Activated naive CD4-positive, alpha-beta T cell treated with anti-CD3 and anti-CD28 coated beads, Interleukin-2, amount 10 ng/mL, durations not matched to agents 7 days and 5 days (primary cell): ENCODE data around the gene GJD4.
A peak's percentile ranks its signal among the peaks of the same experiment; 100 is the strongest.

Source experiments
- CTCF ChIA-PET: fragments of 350-600 bp; sonication (Branson Sonifier 250); formaldehyde crosslinking; loops from one replicate; lab custom pipeline; 2021; ENCODE audit warnings: antibody characterized with exemption; lab: Charles Lee
- DNase-seq: peaks from one replicate; pipeline ENCODE4 v3.0.0-alpha.2; 2020
- H3K27ac Mint-ChIP-seq: one replicate; pipeline ENCODE4 v1.8.0; 2021; ENCODE audit warnings: mild to moderate bottlenecking, moderate library complexity, mixed read lengths
- H3K27me3 Mint-ChIP-seq: one replicate; pipeline ENCODE4 v1.8.0; 2021; ENCODE audit warnings: mild to moderate bottlenecking, mixed read lengths
- H3K36me3 Mint-ChIP-seq: one replicate; pipeline ENCODE4 v1.8.0; 2021; ENCODE audit warnings: mixed read lengths
- H3K4me1 Mint-ChIP-seq: one replicate; pipeline ENCODE4 v1.8.0; 2021; ENCODE audit warnings: mixed read lengths
- H3K4me3 Mint-ChIP-seq: one replicate; pipeline ENCODE4 v1.8.0; 2021; ENCODE audit warnings: mild to moderate bottlenecking, moderate library complexity, mixed read lengths
- H3K9me3 Mint-ChIP-seq: one replicate; pipeline ENCODE4 v1.8.0; 2021; ENCODE audit warnings: mixed read lengths

Gene GJD4

DNA sequence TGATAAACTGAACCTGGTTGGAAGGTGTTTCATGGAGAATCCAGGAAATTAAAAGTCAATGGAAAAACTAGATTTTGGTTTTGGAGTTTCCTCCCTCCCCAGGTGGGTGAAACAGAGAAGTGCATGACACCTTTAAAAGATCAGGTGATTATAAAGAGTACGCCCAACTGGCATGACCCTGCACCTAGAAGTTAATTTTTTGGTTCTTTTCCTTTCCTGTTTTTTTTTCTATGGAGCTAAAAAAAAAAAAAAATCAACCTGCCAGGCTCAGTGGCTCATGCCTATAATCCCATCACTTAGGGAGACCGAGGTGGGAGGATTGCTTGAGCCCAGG, 7.9 kb downstream of the GJD4 start:
- H3K4me3 Mint-ChIP-seq = no peak overlapping the region
- H3K36me3 Mint-ChIP-seq = no peaks in the 10 kb centered on the region
- no peaks in the 10 kb centered on the region for H3K4me1 Mint-ChIP-seq
- DNase-seq = no peak
- H3K27me3 Mint-ChIP-seq = peaks cover 38% of the 10 kb centered on the region
- H3K27ac Mint-ChIP-seq = no peak overlapping the region
- no peaks in the 10 kb centered on the region for H3K9me3 Mint-ChIP-seq
- CTCF ChIA-PET = no interaction called here

DNA sequence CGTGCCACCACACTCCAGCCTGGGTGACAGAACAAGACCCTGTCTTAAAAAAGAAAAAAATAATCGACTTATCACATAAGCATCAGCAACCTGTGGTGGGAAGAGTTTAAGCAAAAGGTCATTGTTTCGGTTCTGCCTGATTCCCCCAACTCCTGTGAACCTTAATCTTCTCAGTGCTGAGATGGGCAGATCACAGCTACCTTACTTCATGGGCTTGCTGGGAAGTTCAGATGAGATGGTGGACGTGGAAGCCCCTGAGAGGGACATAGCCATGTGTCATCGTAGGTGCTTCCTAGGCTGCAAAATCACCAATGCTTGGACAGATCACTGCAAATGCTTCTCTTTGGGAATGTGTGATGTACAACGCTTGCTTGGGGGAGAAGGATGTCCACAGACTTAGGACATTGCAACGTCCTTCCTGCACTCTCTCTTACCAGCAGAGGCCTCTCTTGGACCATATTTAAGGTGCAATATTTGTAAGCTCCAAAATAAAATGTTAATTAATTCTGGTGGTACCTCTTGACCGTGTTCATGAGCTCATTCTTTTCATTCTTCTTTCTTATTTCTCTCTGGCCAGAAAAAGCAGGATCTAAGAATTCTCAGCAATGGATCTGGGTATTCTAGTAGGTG, 8.6 kb downstream of the GJD4 start:
- Mint-ChIP-seq H3K9me3 (no peaks in the 10 kb centered on the region), H3K4me1 (no peaks in the 10 kb centered on the region), H3K4me3 (no peak overlapping the region), H3K27ac (no peak overlapping the region), H3K27me3 (peaks cover 32% of the 10 kb centered on the region), H3K36me3 (no peaks in the 10 kb centered on the region)
- no peak for DNase-seq
- CTCF ChIA-PET = no interaction called here

DNA sequence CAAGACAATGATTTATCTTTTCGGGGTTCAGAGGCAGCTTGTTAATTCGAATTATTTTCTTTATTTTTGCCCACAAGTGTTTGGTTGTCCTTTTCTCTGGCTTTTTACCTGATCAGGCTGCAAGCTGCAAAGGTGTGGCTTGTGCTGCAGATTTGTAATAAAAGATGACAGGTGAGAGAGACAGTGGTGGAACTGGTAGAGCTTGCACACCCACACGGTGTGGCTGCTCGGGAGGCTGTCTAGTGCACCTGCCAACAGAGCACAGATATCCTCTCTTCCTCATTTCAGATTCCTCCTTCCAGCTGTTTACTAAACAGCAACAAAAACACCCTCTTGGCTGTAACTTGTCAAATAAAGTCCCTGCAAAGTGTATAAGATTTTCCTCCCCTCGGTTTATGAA, 9.2 kb downstream of the GJD4 start:
- H3K36me3 Mint-ChIP-seq = no peaks in the 10 kb centered on the region
- no peak for DNase-seq
- peaks cover under 1% of the 10 kb centered on the region for H3K9me3 Mint-ChIP-seq
- H3K4me3 Mint-ChIP-seq = no peak overlapping the region
- H3K4me1 Mint-ChIP-seq = no peaks in the 10 kb centered on the region
- CTCF ChIA-PET = no interaction called here
- peaks cover 29% of the 10 kb centered on the region for H3K27me3 Mint-ChIP-seq
- no peak overlapping the region for H3K27ac Mint-ChIP-seq

DNA sequence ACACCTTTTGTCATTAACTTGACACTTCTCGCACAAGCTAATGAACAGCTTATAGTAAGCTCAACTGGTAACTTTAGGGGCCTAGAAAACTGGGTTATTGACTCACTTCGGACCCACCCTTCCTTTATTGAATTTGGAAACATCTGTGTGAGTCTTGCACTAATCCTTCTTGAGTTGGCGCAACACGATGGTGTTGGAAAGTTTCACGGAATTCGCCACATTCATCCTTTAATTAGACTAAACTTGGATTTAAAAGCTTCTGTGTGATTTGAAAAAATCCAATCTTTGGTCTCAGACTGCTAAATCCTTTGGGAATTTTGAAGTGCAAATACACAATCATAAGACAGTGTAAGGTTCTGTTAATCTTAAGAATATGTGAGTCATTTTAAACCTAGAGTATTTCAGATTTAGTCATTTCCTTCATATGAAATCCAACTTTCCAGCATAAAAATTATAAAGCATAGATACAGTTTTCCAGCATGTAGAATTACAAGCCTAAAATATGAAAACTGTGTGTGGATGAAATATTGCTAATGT, 21.9 kb downstream of the GJD4 start:
- CTCF ChIA-PET = no interaction called here
- DNase-seq = no peak
- Mint-ChIP-seq H3K36me3 (no peaks in the 10 kb centered on the region), H3K4me1 (no peaks in the 10 kb centered on the region), H3K27ac (no peak overlapping the region), H3K4me3 (no peak overlapping the region), H3K9me3 (no peaks in the 10 kb centered on the region), H3K27me3 (peaks cover 8% of the 10 kb centered on the region)

DNA sequence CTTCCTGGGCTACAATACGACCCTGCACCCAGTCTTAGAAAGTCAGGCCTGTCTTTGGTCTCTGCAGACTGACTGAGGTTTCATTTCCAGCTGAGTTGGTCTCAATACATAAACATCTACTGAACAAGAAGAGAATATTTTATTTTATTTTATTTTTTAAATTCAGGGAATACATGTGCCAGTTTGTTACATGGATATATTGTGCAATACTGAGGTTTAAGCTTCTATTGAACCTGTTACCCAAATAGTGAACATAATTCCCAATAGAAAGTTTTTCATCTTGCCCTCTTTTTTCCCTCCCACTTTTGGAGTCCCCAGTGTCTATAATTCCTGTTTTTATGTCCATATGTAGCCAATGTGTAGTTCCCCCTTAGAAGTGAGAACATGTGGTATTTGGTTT, 26.3 kb downstream of the GJD4 start:
- DNase-seq = no peak
- CTCF ChIA-PET = interaction anchor here (0.7 to 1.1 kb wide), 2 partner anchors 68 to 511 kb away, joined by 3 read pairs; no protein-coding TSS in a partner anchor
- Mint-ChIP-seq H3K27ac (no peak overlapping the region), H3K36me3 (no peaks in the 10 kb centered on the region), H3K4me3 (no peak overlapping the region), H3K9me3 (no peaks in the 10 kb centered on the region), H3K4me1 (no peaks in the 10 kb centered on the region), H3K27me3 (peaks cover 18% of the 10 kb centered on the region)

DNA sequence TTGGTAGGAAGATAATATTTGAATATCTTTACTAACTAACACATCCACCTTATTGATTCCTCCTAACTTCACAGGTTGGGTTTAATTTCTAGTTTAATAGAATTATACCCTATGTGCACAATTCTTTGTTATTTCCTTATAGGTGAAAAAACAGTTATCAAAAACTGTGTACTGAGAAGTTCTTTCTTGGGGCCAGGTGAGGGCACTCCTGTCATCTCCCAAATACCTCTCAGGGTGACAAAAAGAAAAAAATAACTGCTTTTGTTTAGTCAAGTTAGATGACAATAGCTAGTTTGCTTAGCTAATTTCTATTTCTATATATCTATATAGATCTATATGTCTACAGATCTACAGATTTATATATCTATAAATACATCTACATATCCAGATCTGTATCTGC, 26.9 kb downstream of the GJD4 start:
- CTCF ChIA-PET = interaction anchor here (1.3 to 1.7 kb wide), 2 partner anchors 393 to 511 kb away, joined by 3 to 6 read pairs; no protein-coding TSS in a partner anchor
- Mint-ChIP-seq H3K36me3 (no peaks in the 10 kb centered on the region), H3K27ac (no peak overlapping the region), H3K4me3 (no peak overlapping the region), H3K27me3 (peaks cover 22% of the 10 kb centered on the region), H3K4me1 (no peaks in the 10 kb centered on the region), H3K9me3 (no peaks in the 10 kb centered on the region)
- DNase-seq = no peak

DNA sequence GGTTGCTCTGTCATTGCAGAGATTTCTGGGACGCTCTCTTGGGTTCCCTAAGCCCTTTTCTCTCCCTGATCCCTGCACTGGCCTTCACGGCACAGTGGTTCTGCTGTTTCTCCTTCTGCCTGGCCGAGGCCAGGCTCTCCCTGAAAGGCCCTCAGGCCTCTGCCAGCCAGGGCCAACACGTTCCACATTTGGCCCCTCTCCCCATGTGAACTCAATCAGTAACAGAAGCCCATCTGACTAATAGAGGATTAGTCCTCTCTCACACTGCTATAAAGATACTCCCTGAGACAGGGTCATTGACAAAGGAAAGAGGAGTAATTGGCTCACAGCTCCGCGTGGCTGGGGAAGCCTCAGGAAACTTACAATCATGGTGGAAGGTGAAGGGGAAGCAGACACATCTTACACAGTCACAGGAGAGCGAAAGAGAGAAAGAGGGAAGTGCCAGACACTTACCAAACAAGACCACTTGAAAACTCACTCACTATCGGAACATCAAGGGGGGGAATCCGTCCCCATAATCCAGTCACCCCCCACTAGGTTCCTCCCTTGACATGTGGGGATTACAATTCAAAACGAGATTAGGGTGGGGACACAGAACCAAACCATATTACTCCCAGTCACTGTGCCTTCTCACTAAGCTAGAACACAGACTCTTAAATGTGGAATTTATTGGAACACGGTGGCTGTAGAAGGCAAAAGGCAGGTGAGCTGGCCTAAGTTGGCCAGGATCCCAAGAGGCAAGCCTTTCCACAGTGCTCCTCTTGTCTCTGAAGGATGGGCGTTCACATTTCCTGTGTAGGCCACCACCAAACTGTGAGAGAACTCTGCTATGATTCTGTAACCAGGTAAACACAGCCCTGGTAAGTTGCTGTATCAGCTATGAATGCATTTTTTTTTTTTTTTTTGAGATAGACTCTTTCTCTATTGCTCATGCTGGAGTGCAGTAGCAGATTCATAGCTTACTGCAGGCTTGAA, 28.2 kb downstream of the GJD4 start:
- H3K9me3 Mint-ChIP-seq = no peaks in the 10 kb centered on the region
- no peaks in the 10 kb centered on the region for H3K36me3 Mint-ChIP-seq
- CTCF ChIA-PET = interaction anchor here (1.3 to 1.7 kb wide), 2 partner anchors 394 to 512 kb away, joined by 3 to 6 read pairs; no protein-coding TSS in a partner anchor
- no peak for DNase-seq
- no peak overlapping the region for H3K4me3 Mint-ChIP-seq
- H3K27ac Mint-ChIP-seq = no peak overlapping the region
- H3K4me1 Mint-ChIP-seq = no peaks in the 10 kb centered on the region
- peaks cover 33% of the 10 kb centered on the region for H3K27me3 Mint-ChIP-seq

DNA sequence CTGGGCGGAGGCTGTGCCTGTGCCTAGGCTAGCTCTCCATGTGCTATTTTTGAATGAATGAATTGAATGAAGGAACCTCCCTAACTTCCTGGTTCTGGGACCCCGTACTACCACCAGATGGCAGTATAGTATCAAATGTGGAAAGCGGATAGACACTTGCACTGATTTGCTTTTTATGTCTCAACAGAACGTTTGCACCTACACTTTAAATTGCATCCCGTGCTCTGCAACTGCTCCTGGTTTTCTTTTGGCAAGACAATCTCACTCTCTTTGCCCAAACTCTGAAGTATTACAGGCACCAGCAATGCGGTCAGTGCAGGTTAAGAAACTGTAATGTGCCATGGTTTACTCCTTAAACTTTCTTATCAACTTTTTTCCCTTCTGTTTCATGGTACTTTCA, 30.4 kb downstream of the GJD4 start:
- Mint-ChIP-seq H3K4me3 (no peak overlapping the region), H3K4me1 (peaks cover 8% of the 10 kb centered on the region), H3K9me3 (no peaks in the 10 kb centered on the region), H3K36me3 (no peaks in the 10 kb centered on the region), H3K27me3 (peaks cover 56% of the 10 kb centered on the region), H3K27ac (no peak overlapping the region)
- CTCF ChIA-PET = interaction anchor here (0.7 to 2.1 kb wide), 16 partner anchors 9 to 1860 kb away, joined by 3 to 11 read pairs (median 3); no protein-coding TSS in a partner anchor
- peak; percentile 56 for DNase-seq

DNA sequence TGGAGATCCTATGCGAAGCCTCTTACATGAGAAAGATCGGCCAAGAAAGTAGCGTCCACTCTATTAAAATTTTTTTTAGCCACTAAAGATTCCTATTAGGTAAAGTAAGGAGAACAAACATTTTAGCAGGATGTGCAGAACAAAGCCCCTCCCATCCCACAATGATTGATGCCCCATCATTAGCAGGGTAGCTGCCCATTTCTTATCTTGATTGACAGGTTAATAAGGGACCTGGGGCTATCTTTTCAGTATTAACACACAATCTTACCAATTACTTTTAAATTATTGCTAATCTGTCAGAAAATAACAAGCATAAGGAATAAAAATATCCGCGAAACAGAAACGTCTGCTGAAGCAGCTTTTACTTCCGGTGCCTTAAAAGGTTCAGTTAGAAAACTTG, 31.8 kb downstream of the GJD4 start:
- peaks cover 70% of the 10 kb centered on the region for H3K27me3 Mint-ChIP-seq

DNA sequence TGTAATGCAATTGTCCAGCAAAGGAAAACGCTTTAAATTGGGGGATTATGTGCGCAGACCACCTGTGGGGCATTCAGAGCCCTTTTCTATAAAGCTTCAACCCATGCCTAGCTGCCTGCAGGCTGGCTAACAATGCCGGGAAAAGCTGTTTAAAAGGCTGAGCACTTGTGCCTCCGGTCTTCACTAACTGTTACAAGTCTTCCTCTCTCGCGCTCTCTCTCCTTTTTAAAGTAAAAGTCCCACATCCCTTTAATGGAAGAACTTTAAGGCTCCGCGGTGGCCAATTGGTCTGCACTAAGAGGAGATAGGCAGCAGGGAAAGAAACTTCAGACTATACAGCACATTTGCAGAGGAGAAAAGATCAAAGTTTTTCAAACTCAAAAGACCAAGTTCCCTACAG, 32.3 kb downstream of the GJD4 start:
- CTCF ChIA-PET = interaction anchor here (0.9 to 1.5 kb wide), 4 partner anchors 11 to 517 kb away, joined by 3 to 5 read pairs (median 4); no protein-coding TSS in a partner anchor
- peaks cover 16% of the 10 kb centered on the region for H3K4me1 Mint-ChIP-seq
- H3K27me3 Mint-ChIP-seq = peaks cover 75% of the 10 kb centered on the region
- no peaks in the 10 kb centered on the region for H3K9me3 Mint-ChIP-seq
- H3K4me3 Mint-ChIP-seq = no peak overlapping the region
- no peaks in the 10 kb centered on the region for H3K36me3 Mint-ChIP-seq
- no peak for DNase-seq
- H3K27ac Mint-ChIP-seq = no peak overlapping the region

More for the DNA sequence above, 31.8 kb downstream of the GJD4 start:
- DNase-seq = no peak
- H3K27ac Mint-ChIP-seq = no peak overlapping the region
- H3K9me3 Mint-ChIP-seq = no peaks in the 10 kb centered on the region
- H3K4me3 Mint-ChIP-seq = no peak overlapping the region
- CTCF ChIA-PET = interaction anchor here (1.2 kb wide), 2 partner anchors 145 to 516 kb away, joined by 3 to 5 read pairs; no protein-coding TSS in a partner anchor
- peaks cover 13% of the 10 kb centered on the region for H3K4me1 Mint-ChIP-seq
- H3K36me3 Mint-ChIP-seq = no peaks in the 10 kb centered on the region

DNA sequence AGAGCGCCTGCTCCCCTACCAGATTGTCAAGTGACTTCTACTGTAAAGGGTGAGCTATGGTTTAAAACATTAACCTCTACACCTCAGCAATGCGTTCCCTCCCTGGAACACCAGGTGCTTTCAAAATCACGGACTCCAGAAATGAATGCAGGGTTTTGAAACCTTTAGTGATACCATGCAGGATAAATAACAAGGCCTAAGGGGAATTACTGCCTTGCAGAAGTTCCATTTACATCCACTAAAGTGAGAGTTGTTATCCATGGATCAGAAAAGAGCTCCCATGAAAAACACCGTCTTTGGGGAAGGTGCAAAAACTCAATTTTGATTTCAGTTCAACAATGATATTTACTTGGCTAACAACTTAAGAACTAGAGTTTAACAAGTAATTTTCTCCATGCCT, 33.0 kb downstream of the GJD4 start:
- H3K27ac Mint-ChIP-seq = no peak overlapping the region
- H3K4me1 Mint-ChIP-seq = peaks cover 22% of the 10 kb centered on the region
- no peaks in the 10 kb centered on the region for H3K9me3 Mint-ChIP-seq
- DNase-seq = no peak
- H3K36me3 Mint-ChIP-seq = no peaks in the 10 kb centered on the region
- CTCF ChIA-PET = interaction anchor here (0.9 to 1.5 kb wide), 3 partner anchors 11 to 144 kb away, joined by 3 to 4 read pairs (median 4); no protein-coding TSS in a partner anchor
- H3K4me3 Mint-ChIP-seq = no peak overlapping the region
- peaks cover 76% of the 10 kb centered on the region for H3K27me3 Mint-ChIP-seq

DNA sequence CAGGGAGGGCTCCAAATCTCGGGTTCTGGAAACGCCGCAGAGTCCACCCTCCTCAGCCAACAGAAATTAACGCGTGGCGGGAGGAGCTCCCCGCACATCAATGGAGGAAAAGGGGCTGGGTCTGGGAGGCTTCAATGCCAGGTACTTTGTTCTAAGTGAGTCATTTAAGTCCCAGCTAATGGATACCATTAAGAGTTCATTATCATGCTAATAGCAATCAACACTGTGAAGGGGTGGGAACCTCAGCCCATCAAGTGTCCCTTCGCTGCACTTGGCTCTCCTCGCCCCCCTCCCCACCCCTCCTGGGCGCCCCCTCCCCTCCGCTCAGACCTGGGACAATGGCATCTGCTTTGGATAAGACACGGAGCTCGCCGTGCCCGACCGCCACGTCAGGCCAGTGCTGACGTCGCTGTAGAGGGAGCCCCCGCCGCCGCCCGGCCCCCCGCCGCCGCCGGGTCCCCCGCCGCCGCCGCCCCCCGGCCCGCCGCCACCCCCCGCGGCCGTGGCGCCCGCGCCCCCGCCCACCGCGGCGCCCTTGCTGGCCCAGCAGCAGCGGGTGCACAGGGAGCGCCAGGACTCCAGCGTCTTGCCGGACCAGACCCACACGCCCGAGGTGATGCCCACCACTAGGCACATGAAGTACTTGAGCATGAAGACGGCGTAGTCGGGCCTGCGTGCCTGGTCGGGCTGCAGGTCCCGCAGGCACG, 34.0 kb downstream of the GJD4 start:
- H3K9me3 Mint-ChIP-seq = no peaks in the 10 kb centered on the region
- no peaks in the 10 kb centered on the region for H3K36me3 Mint-ChIP-seq
- H3K4me3 Mint-ChIP-seq = peak overlapping the region; percentile 54
- DNase-seq = no peak
- no peak overlapping the region for H3K27ac Mint-ChIP-seq
- H3K4me1 Mint-ChIP-seq = peaks cover 31% of the 10 kb centered on the region
- CTCF ChIA-PET = no interaction called here
- H3K27me3 Mint-ChIP-seq = peaks cover 82% of the 10 kb centered on the region

DNA sequence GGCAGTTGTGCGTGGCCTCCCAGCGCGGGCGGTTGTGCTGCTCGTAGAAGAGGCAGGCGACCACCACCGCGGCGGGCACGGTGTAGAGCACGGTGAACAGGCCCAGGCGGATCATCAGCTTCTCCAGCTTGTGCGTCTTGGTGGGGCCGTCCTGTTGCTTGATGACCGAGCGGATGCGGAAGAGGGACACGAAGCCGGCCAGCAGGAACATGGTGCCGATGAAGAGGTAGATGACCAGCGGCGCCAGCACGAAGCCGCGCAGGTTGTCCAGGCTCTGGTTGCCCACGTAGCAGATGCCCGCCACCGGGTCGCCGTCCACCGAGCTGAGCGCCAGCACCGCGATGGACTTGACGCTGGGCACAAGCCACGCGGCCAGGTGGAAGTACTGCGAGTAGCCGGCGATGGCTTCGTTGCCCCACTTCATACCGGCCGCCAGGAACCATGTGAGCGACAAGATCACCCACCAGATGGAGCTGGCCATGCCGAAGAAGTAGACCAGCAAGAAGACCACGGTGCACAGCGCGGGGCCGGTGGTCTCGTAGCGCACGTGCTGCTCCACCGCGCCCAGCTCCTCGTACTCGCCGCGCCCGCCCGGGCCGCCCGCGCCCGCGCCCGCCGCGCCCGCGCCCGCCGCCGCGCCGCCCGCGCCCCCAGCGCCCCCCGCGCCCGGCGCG, 34.7 kb downstream of the GJD4 start:
- peak overlapping the region; percentile 54 for H3K4me3 Mint-ChIP-seq
- H3K36me3 Mint-ChIP-seq = no peaks in the 10 kb centered on the region
- H3K4me1 Mint-ChIP-seq = peaks cover 34% of the 10 kb centered on the region
- peaks cover 82% of the 10 kb centered on the region for H3K27me3 Mint-ChIP-seq
- CTCF ChIA-PET = no interaction called here
- peak; percentile 21 for DNase-seq
- no peaks in the 10 kb centered on the region for H3K9me3 Mint-ChIP-seq
- H3K27ac Mint-ChIP-seq = no peak overlapping the region
